ENCODE results near the gene DTNA.

The DTNA gene

GRCh38 chr18:34835466-34835865 lies 125.4 kb downstream of the DTNA start:
- no peak overlapping the region for H3K4me2 ChIP-seq
- no peaks in the 10 kb centered on the region for H4K20me1 ChIP-seq (ENCODE audit: insufficient read depth)
- no peak for TF ChIP-seq CTCF (conservative IDR thresholded peaks at IDR 0.05; ENCODE audit: low read depth, low read length)
- H3K27me3 ChIP-seq (ENCODE audit: insufficient read depth, low read depth): no peaks in the 10 kb centered on the region
- no peak overlapping the region for H2AFZ ChIP-seq (ENCODE audit: low read depth)
- H3K4me3 ChIP-seq (IDR thresholded peaks at IDR 0.05; ENCODE audit: insufficient read depth, low read depth, low read length): no peak overlapping the region
- no peaks in the 10 kb centered on the region for H3K79me2 ChIP-seq (ENCODE audit: insufficient read depth, low read depth)
- H3K9ac ChIP-seq: no peak overlapping the region
- no peaks in the 10 kb centered on the region for H3K36me3 ChIP-seq (ENCODE audit: insufficient read depth)
- H3K27ac ChIP-seq: no peak overlapping the region
- no peaks in the 10 kb centered on the region for H3K4me1 ChIP-seq (ENCODE audit: low read depth, poor library complexity, severe bottlenecking)

GRCh38 chr18:34837769-34838272 lies 127.7 kb downstream of the DTNA start:
- Histone ChIP-seq H3K4me1 (ENCODE audit: low read depth, poor library complexity, severe bottlenecking) (no peaks in the 10 kb centered on the region), H3K27ac (no peak overlapping the region), H4K20me1 (ENCODE audit: insufficient read depth) (no peaks in the 10 kb centered on the region), H3K4me3 (IDR thresholded peaks at IDR 0.05; ENCODE audit: insufficient read depth, low read depth, low read length) (no peak overlapping the region), H3K79me2 (ENCODE audit: insufficient read depth, low read depth) (no peaks in the 10 kb centered on the region), H3K4me2 (no peak overlapping the region), H3K9ac (no peak overlapping the region), H3K27me3 (ENCODE audit: insufficient read depth, low read depth) (no peaks in the 10 kb centered on the region), H3K36me3 (ENCODE audit: insufficient read depth) (no peaks in the 10 kb centered on the region), H2AFZ (ENCODE audit: low read depth) (no peak overlapping the region)
- TF ChIP-seq CTCF (conservative IDR thresholded peaks at IDR 0.05; ENCODE audit: low read depth, low read length): no peak

GRCh38 chr18:34838669-34839068 lies 128.6 kb downstream of the DTNA start:
- H4K20me1 ChIP-seq (ENCODE audit: insufficient read depth): no peaks in the 10 kb centered on the region
- no peak overlapping the region for H3K4me3 ChIP-seq (IDR thresholded peaks at IDR 0.05; ENCODE audit: insufficient read depth, low read depth, low read length)
- H3K27me3 ChIP-seq (ENCODE audit: insufficient read depth, low read depth): no peaks in the 10 kb centered on the region
- no peak overlapping the region for H3K27ac ChIP-seq
- no peaks in the 10 kb centered on the region for H3K4me1 ChIP-seq (ENCODE audit: low read depth, poor library complexity, severe bottlenecking)
- H3K4me2 ChIP-seq: no peak overlapping the region
- no peaks in the 10 kb centered on the region for H3K79me2 ChIP-seq (ENCODE audit: insufficient read depth, low read depth)
- no peaks in the 10 kb centered on the region for H3K36me3 ChIP-seq (ENCODE audit: insufficient read depth)
- H3K9ac ChIP-seq: no peak overlapping the region
- TF ChIP-seq CTCF (conservative IDR thresholded peaks at IDR 0.05; ENCODE audit: low read depth, low read length): no peak
- no peak overlapping the region for H2AFZ ChIP-seq (ENCODE audit: low read depth)

- no peaks in the 10 kb centered on the region for H3K4me1 ChIP-seq (ENCODE audit: low read depth, poor library complexity, severe bottlenecking)
- no peak overlapping the region for H3K4me3 ChIP-seq (IDR thresholded peaks at IDR 0.05; ENCODE audit: insufficient read depth, low read depth, low read length)
These were observed 130.2 kb downstream of the DTNA start for GRCh38 chr18:34840256-34840826.

More at GRCh38 chr18:34840256-34840826, 130.2 kb downstream of the DTNA start:
- Histone ChIP-seq H3K27me3 (ENCODE audit: insufficient read depth, low read depth) (no peaks in the 10 kb centered on the region), H2AFZ (ENCODE audit: low read depth) (no peak overlapping the region), H3K36me3 (ENCODE audit: insufficient read depth) (no peaks in the 10 kb centered on the region), H3K9ac (no peak overlapping the region), H3K79me2 (ENCODE audit: insufficient read depth, low read depth) (no peaks in the 10 kb centered on the region), H3K4me2 (no peak overlapping the region), H3K27ac (no peak overlapping the region), H4K20me1 (ENCODE audit: insufficient read depth) (no peaks in the 10 kb centered on the region)
- TF ChIP-seq CTCF (conservative IDR thresholded peaks at IDR 0.05; ENCODE audit: low read depth, low read length): no peak

All from KMS-11 (cell line).